ENCODE data around the gene ZFP36L1. TPM values are rescaled to one million over a fixed set of nuclear protein-coding genes. Genes with fewer than 3 reads are reported as not detected.

Gene ZFP36L1
- total RNA-seq, 1 experiment from 2014 or later = 304 TPM

DNA sequence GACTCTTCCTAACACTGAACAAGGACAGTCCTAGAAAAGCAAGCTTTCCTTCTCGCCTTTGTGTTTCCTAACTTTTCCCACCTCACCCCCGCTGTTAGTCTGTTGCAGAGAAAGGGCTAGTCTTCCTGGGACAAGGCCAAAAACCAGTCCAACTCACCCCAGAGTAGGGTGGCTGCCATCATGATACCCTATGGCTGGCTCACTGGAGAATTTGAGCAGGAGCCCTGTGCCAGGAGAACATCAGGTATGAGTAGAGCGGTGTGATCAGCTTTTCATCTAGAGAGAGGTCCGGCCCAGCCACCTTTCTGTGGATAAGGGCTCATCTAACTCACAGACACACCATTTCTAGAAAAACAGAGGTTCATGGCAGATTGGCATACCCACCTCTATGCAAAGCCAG, 16.7 kb upstream of the ZFP36L1 start:
- CTCF ChIA-PET = no interaction called here
- ATAC-seq = no peak
- no TSS peak for BruUV-seq (replicated peaks)
- RAD21 ChIA-PET (ENCODE audit: low non-redundant PET in 1 of 2, low total read pairs in 2 of 2, uncharacterized antibody in 2 of 2, unreplicated experiment in 2 of 2) = no interaction called here
- H3K4me2 ChIP-seq (ENCODE audit: low read length) = no peak overlapping the region
- H3K27ac ChIP-seq (ENCODE audit: low read depth, low read length) = no peak overlapping the region
- H3K4me1 ChIP-seq (ENCODE audit: control insufficient read depth in 1 of 2, insufficient read depth in 2 of 2, low read length in 2 of 2) = peaks cover 37 to 40% of the 10 kb centered on the region in 2 experiments
- intact Hi-C loops (cut with micrococcal nuclease) = no loop called here
- no peaks in the 10 kb centered on the region for H3K79me2 ChIP-seq (ENCODE audit: insufficient read depth, low read length)
- no peak overlapping the region for H2AFZ ChIP-seq (ENCODE audit: low read depth, low read length, poor library complexity, severe bottlenecking)
- H3K36me3 ChIP-seq (ENCODE audit: control insufficient read depth in 1 of 2, insufficient read depth in 2 of 2, low read length in 2 of 2) = no peaks in the 10 kb centered on the region
- POLR2A ChIA-PET = interaction anchor here (0.9 to 12.3 kb wide), 3 partner anchors 10 to 19 kb away, joined by 3 to 120 read pairs (median 5); partner anchors contain the start of gene ZFP36L1
- H3K9me2 ChIP-seq (ENCODE audit: insufficient read depth) = no peaks in the 10 kb centered on the region
- no peak overlapping the region for H3K4me3 ChIP-seq (replicated peaks in 1 of 2; ENCODE audit: low read depth in 1 of 2, low read length in 2 of 2)
- no peaks in the 10 kb centered on the region for H3K9me3 ChIP-seq (ENCODE audit: control insufficient read depth in 1 of 2, insufficient read depth in 1 of 2, low read depth in 1 of 2, low read length in 2 of 2)
- TF ChIP-seq SP1 (IDR thresholded peaks at IDR 0.05; ENCODE audit: low read depth) = no peak
- no peak for TF ChIP-seq CEBPB (IDR thresholded peaks at IDR 0.05; ENCODE audit: low read depth)
- no peak for TF ChIP-seq RAD21 (IDR thresholded peaks at IDR 0.05; ENCODE audit: low read depth)
- no peak for TF ChIP-seq EGR1 (IDR thresholded peaks at IDR 0.05; ENCODE audit: low read depth)
- no peak for TF ChIP-seq YY1 (IDR thresholded peaks at IDR 0.05; ENCODE audit: extremely low read depth, insufficient replicate concordance, low read depth, low read length)
- no peak for TF ChIP-seq EZH2phosphoT487 (IDR thresholded peaks at IDR 0.05; ENCODE audit: borderline replicate concordance)
- TF ChIP-seq ATF3 (IDR thresholded peaks at IDR 0.05) = no peak
- TF ChIP-seq ZNF274 (IDR thresholded peaks at IDR 0.05; ENCODE audit: low read depth, low read length) = no peak
- TF ChIP-seq POLR2A (IDR thresholded peaks at IDR 0.05; ENCODE audit: borderline replicate concordance, extremely low read depth, insufficient read depth, insufficient read length) = no peak
- TF ChIP-seq, protein P1, sequence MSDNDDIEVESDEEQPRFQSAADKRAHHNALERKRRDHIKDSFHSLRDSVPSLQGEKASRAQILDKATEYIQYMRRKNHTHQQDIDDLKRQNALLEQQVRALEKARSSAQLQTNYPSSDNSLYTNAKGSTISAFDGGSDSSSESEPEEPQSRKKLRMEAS (IDR thresholded peaks at IDR 0.05) = no peak
- TF ChIP-seq EZH2 (IDR thresholded peaks at IDR 0.05) = no peak
- TF ChIP-seq ELF1 (IDR thresholded peaks at IDR 0.05; ENCODE audit: borderline replicate concordance, low read depth) = no peak
- TF ChIP-seq ZFX (IDR thresholded peaks at IDR 0.05) = no peak
- TF ChIP-seq TCF7L2 (IDR thresholded peaks at IDR 0.05; ENCODE audit: borderline replicate concordance, extremely low read depth, insufficient read depth, insufficient read length) = no peak
- no peak for TF ChIP-seq CBX3 (IDR thresholded peaks at IDR 0.05; ENCODE audit: low read depth)
- no peaks in the 10 kb centered on the region for H3K27me3 ChIP-seq (ENCODE audit: insufficient read depth, low read length)
- DNase-seq (ENCODE audit: low read depth, low spot score) = no peak
- no peak overlapping the region for H3K9ac ChIP-seq (ENCODE audit: low read length)
- H4K20me1 ChIP-seq (ENCODE audit: insufficient read depth) = no peaks in the 10 kb centered on the region
